Activated CD4-positive, alpha-beta T cell treated with anti-CD3 and anti-CD28 coated beads for 36 hours (primary cell): Measurements from ENCODE around the gene ABHD8. TPM values are rescaled to one million over a fixed set of nuclear protein-coding genes. Genes with fewer than 3 reads are reported as not detected.

Source experiments
- ATAC-seq: fragments of 200-7000 bp; cut with Tn5 transposase; one replicate; pipeline ENCODE4 v1.10.0; 2021; ENCODE audit warnings: mild to moderate bottlenecking, moderate library complexity
- CTCF ChIA-PET: fragments of 350-600 bp; sonication (Branson Sonifier 250); formaldehyde crosslinking; loops from one replicate; lab custom pipeline; 2021; ENCODE audit warnings: antibody characterized with exemption; lab: Charles Lee
- POLR2A ChIA-PET: fragments of 350-600 bp; sonication (Branson Sonifier 250); formaldehyde crosslinking; loops from one replicate; lab custom pipeline; 2021; ENCODE audit warnings: antibody characterized with exemption, inconsistent platforms; lab: Charles Lee
- DNase-seq: peaks from one replicate; pipeline ENCODE4 v3.0.0-alpha.2; 2020
- H3K27ac Mint-ChIP-seq: one replicate; pipeline ENCODE4 v1.8.0; 2021; ENCODE audit warnings: mixed read lengths
- H3K27me3 Mint-ChIP-seq: one replicate; pipeline ENCODE4 v1.8.0; 2021; ENCODE audit warnings: mixed read lengths
- H3K36me3 Mint-ChIP-seq: one replicate; pipeline ENCODE4 v1.8.0; 2021; ENCODE audit warnings: low read depth, mixed read lengths
- H3K4me1 Mint-ChIP-seq: one replicate; pipeline ENCODE4 v1.8.0; 2021; ENCODE audit warnings: mixed read lengths
- H3K4me3 Mint-ChIP-seq: one replicate; pipeline ENCODE4 v1.8.0; 2021; ENCODE audit warnings: mild to moderate bottlenecking, moderate library complexity, mixed read lengths
- H3K9me3 Mint-ChIP-seq: one replicate; pipeline ENCODE4 v1.8.0; 2021; ENCODE audit warnings: low read depth, mixed read lengths
- intact Hi-C, 2 experiments: fragments of 100-400 bp; cut with DNase I in 1 of 2; cut with micrococcal nuclease in 1 of 2; formaldehyde crosslinking; loops; one replicate each; pipeline versions ENCODE4 v1.14.2 to v1.15.1; 2022 to 2024; cut with DNase I, micrococcal nuclease
- total RNA-seq, 2 experiments: library from RNA; stranded (reverse); gene quantifications; one replicate each; pipeline ENCODE4 v1.2.3, GENCODE V29; 2021

The ABHD8 gene
- total RNA-seq, 2 experiments from 2014 or later: 6.1 to 8.0 TPM

- Mint-ChIP-seq H3K4me1 (peaks cover 27% of the 10 kb centered on the region), H3K36me3 (peaks cover 3% of the 10 kb centered on the region), H3K9me3 (no peaks in the 10 kb centered on the region), H3K27ac (no peak overlapping the region), H3K4me3 (no peak overlapping the region), H3K27me3 (no peaks in the 10 kb centered on the region)
- peak; percentile 73 for DNase-seq
- intact Hi-C loops: no loop called here
- ATAC-seq: peak; percentile 9
- POLR2A ChIA-PET: interaction anchor here (0.5 to 2.6 kb wide), 5 partner anchors 24 to 1252 kb away, joined by 3 to 11 read pairs (median 4); partner anchors contain the start of genes DDA1 and MRPL34
- CTCF ChIA-PET: interaction anchor here (0.6 to 1.5 kb wide), 13 partner anchors 11 to 163 kb away, joined by 3 to 5 read pairs (median 3); partner anchors contain the start of genes BABAM1, BST2 and DDA1
Measured at GRCh38 chr19:17332677-17333581, 29.7 kb upstream of the ABHD8 start.

- no peaks in the 10 kb centered on the region for H3K27me3 Mint-ChIP-seq
- POLR2A ChIA-PET: interaction anchor here (0.9 to 1.1 kb wide), 3 partner anchors 23 to 56 kb away, joined by 3 to 4 read pairs (median 4); partner anchors contain the start of genes DDA1 and MRPL34
- H3K27ac Mint-ChIP-seq: no peak overlapping the region
- no peak for ATAC-seq
- no peak for DNase-seq
- H3K9me3 Mint-ChIP-seq: no peaks in the 10 kb centered on the region
- CTCF ChIA-PET: interaction anchor here (0.6 to 1.5 kb wide), 10 partner anchors 12 to 518 kb away, joined by 3 to 5 read pairs (median 3); partner anchors contain the start of genes BABAM1, BST2 and DDA1
- H3K4me3 Mint-ChIP-seq: no peak overlapping the region
- intact Hi-C loops: no loop called here
- peaks cover 3% of the 10 kb centered on the region for H3K36me3 Mint-ChIP-seq
- peaks cover 29% of the 10 kb centered on the region for H3K4me1 Mint-ChIP-seq
Measured at GRCh38 chr19:17332360-17332676, 29.1 kb upstream of the ABHD8 start.

GRCh38 chr19:17331045-17331558 is 27.9 kb upstream of the ABHD8 start:
- H3K27me3 Mint-ChIP-seq: no peaks in the 10 kb centered on the region
- no peaks in the 10 kb centered on the region for H3K9me3 Mint-ChIP-seq
- ChIA-PET CTCF (no interaction called here), POLR2A (no interaction called here)
- intact Hi-C loops: no loop called here
- no peak overlapping the region for H3K27ac Mint-ChIP-seq
- H3K36me3 Mint-ChIP-seq: peaks cover 3% of the 10 kb centered on the region
- ATAC-seq (no peak), DNase-seq (no peak)
- no peak overlapping the region for H3K4me3 Mint-ChIP-seq
- peaks cover 27% of the 10 kb centered on the region for H3K4me1 Mint-ChIP-seq

- no peak for ATAC-seq
- no peak overlapping the region for H3K4me3 Mint-ChIP-seq
- no peak for DNase-seq
- H3K27me3 Mint-ChIP-seq: no peaks in the 10 kb centered on the region
- intact Hi-C loops: no loop called here
- no peak overlapping the region for H3K27ac Mint-ChIP-seq
- no peaks in the 10 kb centered on the region for H3K9me3 Mint-ChIP-seq
- CTCF ChIA-PET: interaction anchor here (1.4 kb wide), 1 partner anchor 27 kb away, joined by 3 read pairs; the partner anchor contains the start of gene ABHD8
- H3K4me1 Mint-ChIP-seq: peaks cover 26% of the 10 kb centered on the region
- POLR2A ChIA-PET: no interaction called here
- peaks cover 3% of the 10 kb centered on the region for H3K36me3 Mint-ChIP-seq
Measured at GRCh38 chr19:17330262-17331044, 27.2 kb upstream of the ABHD8 start.

- no peak for ATAC-seq
- CTCF ChIA-PET: interaction anchor here (0.6 to 1.4 kb wide), 3 partner anchors 18 to 114 kb away, joined by 3 to 4 read pairs (median 3); partner anchors contain the start of genes ABHD8 and USE1
- no peaks in the 10 kb centered on the region for H3K9me3 Mint-ChIP-seq
- H3K27ac Mint-ChIP-seq: no peak overlapping the region
- no peak for DNase-seq
- peaks cover 3% of the 10 kb centered on the region for H3K36me3 Mint-ChIP-seq
- peaks cover 19% of the 10 kb centered on the region for H3K4me1 Mint-ChIP-seq
- intact Hi-C loops: no loop called here
- no peaks in the 10 kb centered on the region for H3K27me3 Mint-ChIP-seq
- H3K4me3 Mint-ChIP-seq: no peak overlapping the region
- POLR2A ChIA-PET: no interaction called here
Measured at GRCh38 chr19:17329366-17330261, 26.4 kb upstream of the ABHD8 start.

- CTCF ChIA-PET: interaction anchor here (1.1 kb wide), 1 partner anchor 114 kb away, joined by 3 read pairs; the partner anchor contains the start of gene USE1
- DNase-seq: peak; percentile 55
Measured at GRCh38 chr19:17328517-17329365, 25.5 kb upstream of the ABHD8 start.

GRCh38 chr19:17327654-17328516 is 24.7 kb upstream of the ABHD8 start:
- ATAC-seq (peak; percentile 64), DNase-seq (peak; percentile 79)
- POLR2A ChIA-PET: interaction anchor here (0.7 kb wide), 1 partner anchor 19 kb away, joined by 4 read pairs; the partner anchor contains the start of gene DDA1
- Mint-ChIP-seq H3K4me3 (peak overlapping the region; percentile 56), H3K36me3 (no peaks in the 10 kb centered on the region), H3K4me1 (peaks cover 13% of the 10 kb centered on the region), H3K27ac (peak overlapping the region; percentile 51), H3K27me3 (no peaks in the 10 kb centered on the region), H3K9me3 (no peaks in the 10 kb centered on the region)
- CTCF ChIA-PET: interaction anchor here (0.6 to 1.1 kb wide), 3 partner anchors 17 to 113 kb away, joined by 3 read pairs; partner anchors contain the start of genes BABAM1 and USE1
- intact Hi-C loops: loop anchor here in 1 of 2 experiments (1.0 kb wide), 1 partner anchor 19 kb away; the partner anchor contains the start of gene DDA1

More at GRCh38 chr19:17328517-17329365, 25.5 kb upstream of the ABHD8 start:
- POLR2A ChIA-PET: interaction anchor here (0.7 kb wide), 1 partner anchor 20 kb away, joined by 4 read pairs; the partner anchor contains the start of gene DDA1
- peaks cover 16% of the 10 kb centered on the region for H3K4me1 Mint-ChIP-seq
- ATAC-seq: peak; percentile 10
- no peaks in the 10 kb centered on the region for H3K9me3 Mint-ChIP-seq
- peaks cover 3% of the 10 kb centered on the region for H3K36me3 Mint-ChIP-seq
- intact Hi-C loops: loop anchor here in 1 of 2 experiments (1.0 kb wide), 1 partner anchor 19 kb away; the partner anchor contains the start of gene DDA1
- peak overlapping the region; percentile 56 for H3K4me3 Mint-ChIP-seq
- H3K27ac Mint-ChIP-seq: no peak overlapping the region
- H3K27me3 Mint-ChIP-seq: no peaks in the 10 kb centered on the region

GRCh38 chr19:17327068-17327653 is 23.9 kb upstream of the ABHD8 start:
- no peak for DNase-seq
- no peak for ATAC-seq
- H3K9me3 Mint-ChIP-seq: no peaks in the 10 kb centered on the region
- H3K36me3 Mint-ChIP-seq: peaks cover 3% of the 10 kb centered on the region
- no peak overlapping the region for H3K4me3 Mint-ChIP-seq
- no peaks in the 10 kb centered on the region for H3K27me3 Mint-ChIP-seq
- H3K4me1 Mint-ChIP-seq: peaks cover 13% of the 10 kb centered on the region
- intact Hi-C loops: no loop called here
- POLR2A ChIA-PET: no interaction called here
- CTCF ChIA-PET: interaction anchor here (1.1 kb wide), 1 partner anchor 17 kb away, joined by 3 read pairs; no protein-coding TSS in a partner anchor
- no peak overlapping the region for H3K27ac Mint-ChIP-seq
